Liver (tissue), 3 donors: ENCODE results near the gene RAD51B.

Experiments
- ATF3 ChIP-seq: IDR thresholded peaks from 2 replicates; pipeline ENCODE4 v1.6.1; 2016; ENCODE audit warnings: antibody characterized with exemption
- EGR1 ChIP-seq, 2 donors: IDR thresholded peaks; 2 replicates each; pipeline ENCODE4 v1.6.1; 2016 to 2018; ENCODE audit warnings: antibody characterized with exemption in 2 of 2, low read depth in 2 of 2
- FOXA1 ChIP-seq: IDR thresholded peaks from 2 replicates; pipeline ENCODE4 v1.6.1; 2016; ENCODE audit warnings: antibody characterized with exemption
- GABPA ChIP-seq, 2 donors: IDR thresholded peaks in 1 of 2; conservative IDR thresholded peaks in 1 of 2; 2 replicates each; pipeline ENCODE4 v1.6.1; 2016; ENCODE audit warnings: antibody characterized with exemption in 2 of 2, mild to moderate bottlenecking in 1 of 2, moderate library complexity in 1 of 2
- MAX ChIP-seq: IDR thresholded peaks from 2 replicates; pipeline ENCODE4 v1.6.1; 2016; ENCODE audit warnings: antibody characterized with exemption
- RAD21 ChIP-seq, 2 donors: IDR thresholded peaks; 2 replicates each; pipeline ENCODE4 v1.6.1; 2016; ENCODE audit warnings: antibody characterized with exemption in 2 of 2, mild to moderate bottlenecking in 2 of 2
- REST ChIP-seq: IDR thresholded peaks from 2 replicates; pipeline ENCODE4 v1.6.1; 2016; ENCODE audit warnings: antibody characterized with exemption, mild to moderate bottlenecking
- SP1 ChIP-seq: IDR thresholded peaks from 2 replicates; pipeline ENCODE4 v1.6.1; 2018; ENCODE audit warnings: antibody characterized with exemption, mild to moderate bottlenecking
- TAF1 ChIP-seq: conservative IDR thresholded peaks from 2 replicates; pipeline ENCODE4 v1.6.1; 2016; ENCODE audit warnings: antibody characterized with exemption, mild to moderate bottlenecking
- YY1 ChIP-seq: IDR thresholded peaks from 2 replicates; pipeline ENCODE4 v1.6.1; 2016; ENCODE audit warnings: antibody characterized with exemption, mild to moderate bottlenecking
- ZBTB33 ChIP-seq: IDR thresholded peaks from 2 replicates; pipeline ENCODE4 v1.6.1; 2016; ENCODE audit warnings: antibody characterized with exemption
- TF ChIP-seq, protein P1 (sequence below): fragments of 150-350 bp; IDR thresholded peaks from 2 replicates; pipeline ENCODE4 v1.5.1; 2017; ENCODE audit warnings: improper control_type of control experiment, low read depth, low read length; ENCODE audit not compliant: missing input control
- donor health status: healthy.
- donor health status: healthy.

DNA sequence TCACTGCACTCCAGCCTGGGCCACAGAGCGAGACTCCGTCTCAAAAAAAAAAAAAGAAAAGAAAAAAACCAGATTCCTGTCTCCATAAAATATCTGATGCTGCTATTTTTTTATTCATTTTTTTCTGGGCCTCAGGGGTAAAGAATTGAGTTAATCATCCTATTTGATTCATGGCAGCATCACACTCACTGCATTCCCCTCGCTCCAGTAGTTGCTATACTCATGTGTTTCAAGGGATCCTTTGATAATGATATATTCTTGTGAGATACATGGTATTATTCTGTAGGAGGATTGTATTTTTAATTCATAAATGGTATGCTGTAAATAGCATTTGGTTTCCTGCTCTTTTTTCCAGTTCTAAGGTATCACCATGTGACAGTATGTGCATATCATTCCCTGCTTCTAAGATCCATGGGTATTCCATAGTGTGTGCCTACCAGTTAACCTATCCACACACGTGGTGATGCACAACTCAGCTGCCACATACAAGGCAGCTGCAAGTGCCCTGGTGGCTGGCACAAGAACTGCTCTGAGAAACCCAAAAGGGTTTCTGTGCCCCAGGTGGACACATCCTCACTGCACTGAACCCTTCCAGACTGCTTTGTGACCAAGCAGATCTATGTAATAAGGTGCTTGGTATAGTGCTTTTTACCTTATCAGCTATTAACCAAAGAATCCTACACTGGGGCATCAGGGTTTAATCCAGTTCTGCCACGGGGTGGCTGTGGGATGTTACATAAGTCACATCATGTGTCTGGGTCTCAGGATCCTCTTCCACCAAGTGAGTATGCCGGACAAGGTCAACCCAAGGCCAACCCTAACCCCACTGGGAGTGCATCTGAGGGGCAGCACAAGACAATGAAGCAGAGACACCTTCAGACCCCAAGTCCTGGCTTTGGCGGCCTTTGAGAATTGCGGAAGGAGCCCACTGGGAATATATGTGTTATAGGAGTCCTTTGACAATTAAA is 898.7 kb downstream of the RAD51B start:
- TF ChIP-seq, protein P1, sequence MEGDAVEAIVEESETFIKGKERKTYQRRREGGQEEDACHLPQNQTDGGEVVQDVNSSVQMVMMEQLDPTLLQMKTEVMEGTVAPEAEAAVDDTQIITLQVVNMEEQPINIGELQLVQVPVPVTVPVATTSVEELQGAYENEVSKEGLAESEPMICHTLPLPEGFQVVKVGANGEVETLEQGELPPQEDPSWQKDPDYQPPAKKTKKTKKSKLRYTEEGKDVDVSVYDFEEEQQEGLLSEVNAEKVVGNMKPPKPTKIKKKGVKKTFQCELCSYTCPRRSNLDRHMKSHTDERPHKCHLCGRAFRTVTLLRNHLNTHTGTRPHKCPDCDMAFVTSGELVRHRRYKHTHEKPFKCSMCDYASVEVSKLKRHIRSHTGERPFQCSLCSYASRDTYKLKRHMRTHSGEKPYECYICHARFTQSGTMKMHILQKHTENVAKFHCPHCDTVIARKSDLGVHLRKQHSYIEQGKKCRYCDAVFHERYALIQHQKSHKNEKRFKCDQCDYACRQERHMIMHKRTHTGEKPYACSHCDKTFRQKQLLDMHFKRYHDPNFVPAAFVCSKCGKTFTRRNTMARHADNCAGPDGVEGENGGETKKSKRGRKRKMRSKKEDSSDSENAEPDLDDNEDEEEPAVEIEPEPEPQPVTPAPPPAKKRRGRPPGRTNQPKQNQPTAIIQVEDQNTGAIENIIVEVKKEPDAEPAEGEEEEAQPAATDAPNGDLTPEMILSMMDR, result peak; percentile 30
- TF ChIP-seq REST (no peak), RAD21 (IDR thresholded peaks at IDR 0.05) (peak in 1 of 2 donors; percentile 73), ZBTB33 (no peak), EGR1 (IDR thresholded peaks at IDR 0.05; ENCODE audit: low read depth in 2 of 2) (no peak), FOXA1 (no peak), YY1 (no peak), TAF1 (no peak), MAX (no peak), SP1 (no peak), GABPA (IDR thresholded peaks at IDR 0.05 in 1 of 2, conservative IDR thresholded peaks at IDR 0.05 in 1 of 2) (no peak), ATF3 (no peak)
